Measurements from ENCODE around the gene FPGS. TPM values are rescaled to one million over a fixed set of nuclear protein-coding genes. Genes with fewer than 3 reads are reported as not detected.

FPGS gene
- total and polyA plus RNA-seq, 2 donors (not counting 1 experiment from before 2014, with no cell fraction given): 103 to 136 TPM

DNA sequence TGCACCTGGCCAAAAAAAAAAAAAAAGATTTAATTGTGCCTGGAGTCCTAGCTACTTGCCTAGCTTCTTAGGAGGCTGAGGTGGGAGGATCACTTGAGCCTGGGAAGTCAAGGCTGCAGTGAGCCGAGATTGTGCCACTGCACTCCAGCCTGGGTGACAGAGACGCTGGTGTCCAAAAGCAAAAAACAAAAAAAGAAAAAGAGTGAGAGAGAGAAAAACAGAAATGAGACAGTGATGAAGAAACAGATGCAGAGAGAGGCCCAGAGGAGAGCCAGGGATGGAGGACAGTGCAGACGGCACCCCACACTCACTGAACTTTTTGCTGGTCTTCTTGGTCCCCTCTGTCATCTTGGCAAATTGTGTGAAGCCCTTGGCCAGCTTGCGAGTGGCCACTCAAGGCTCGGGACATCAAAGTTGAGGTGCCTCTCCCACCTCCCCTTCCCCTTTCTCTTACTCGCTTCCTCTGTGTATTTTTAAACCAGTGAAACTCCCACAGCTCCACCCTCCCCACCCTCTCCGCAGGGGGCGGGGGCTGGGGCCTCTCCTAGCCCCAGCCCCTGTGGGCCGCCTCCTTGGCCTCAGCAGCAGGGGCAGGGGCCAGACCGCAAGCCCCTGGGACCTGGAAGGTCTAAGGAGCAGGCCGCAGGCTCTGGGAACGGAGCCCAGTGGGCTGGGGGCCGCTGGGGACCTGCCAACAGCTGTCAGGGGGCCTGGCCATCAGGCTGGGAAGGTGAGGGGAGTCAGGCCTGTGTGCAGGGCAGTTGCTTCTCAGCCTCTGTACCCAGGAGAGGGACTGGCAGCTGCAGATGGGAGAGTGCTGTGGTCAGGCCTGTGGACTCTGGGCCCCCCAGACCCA is 24.2 kb upstream of the FPGS start, which contains the start of gene SH2D3C:
Gene SH2D3C (minus strand): TSS at position 387 of the 856 bp plus-strand sequence. CDS start 39 bp downstream, at position 348.
- no peaks in the 10 kb centered on the region for H3K27me3 Mint-ChIP-seq
- H3K4me2 ChIP-seq (replicated peaks; ENCODE audit: low read depth, low read length, poor library complexity, severe bottlenecking): peak within 1 kb of the TSS; percentile 93
- peak within 1 kb of the TSS; percentile 64 to 97 (median 83) for H3K4me3 ChIP-seq (ENCODE audit: control extremely low read depth in 1 of 5, extremely low read depth in 1 of 5, insufficient read depth in 1 of 5, low read depth in 2 of 5, low read length in 4 of 5)
- H3K36me3 ChIP-seq (replicated peaks in 1 of 2; ENCODE audit: control extremely low read depth in 1 of 2, control insufficient read depth in 1 of 2, extremely low read depth in 1 of 2, insufficient read depth in 2 of 2, low read length in 1 of 2): peaks cover 0 to 15% of the 10 kb centered on the region in 2 experiments
- peak within 1 kb of the TSS; percentile 100 for H3K4me3 Mint-ChIP-seq
- peaks cover 63% of the 10 kb centered on the region for H3K4me1 Mint-ChIP-seq
- TF ChIP-seq, protein P1, sequence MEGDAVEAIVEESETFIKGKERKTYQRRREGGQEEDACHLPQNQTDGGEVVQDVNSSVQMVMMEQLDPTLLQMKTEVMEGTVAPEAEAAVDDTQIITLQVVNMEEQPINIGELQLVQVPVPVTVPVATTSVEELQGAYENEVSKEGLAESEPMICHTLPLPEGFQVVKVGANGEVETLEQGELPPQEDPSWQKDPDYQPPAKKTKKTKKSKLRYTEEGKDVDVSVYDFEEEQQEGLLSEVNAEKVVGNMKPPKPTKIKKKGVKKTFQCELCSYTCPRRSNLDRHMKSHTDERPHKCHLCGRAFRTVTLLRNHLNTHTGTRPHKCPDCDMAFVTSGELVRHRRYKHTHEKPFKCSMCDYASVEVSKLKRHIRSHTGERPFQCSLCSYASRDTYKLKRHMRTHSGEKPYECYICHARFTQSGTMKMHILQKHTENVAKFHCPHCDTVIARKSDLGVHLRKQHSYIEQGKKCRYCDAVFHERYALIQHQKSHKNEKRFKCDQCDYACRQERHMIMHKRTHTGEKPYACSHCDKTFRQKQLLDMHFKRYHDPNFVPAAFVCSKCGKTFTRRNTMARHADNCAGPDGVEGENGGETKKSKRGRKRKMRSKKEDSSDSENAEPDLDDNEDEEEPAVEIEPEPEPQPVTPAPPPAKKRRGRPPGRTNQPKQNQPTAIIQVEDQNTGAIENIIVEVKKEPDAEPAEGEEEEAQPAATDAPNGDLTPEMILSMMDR (IDR thresholded peaks at IDR 0.05): no peak
- TF ChIP-seq EZH2 (IDR thresholded peaks at IDR 0.05; ENCODE audit: borderline replicate concordance, insufficient read depth, low read depth, low read length, poor library complexity, severe bottlenecking): no peak
- H4K20me1 ChIP-seq (ENCODE audit: control insufficient read depth, insufficient read depth, low read length, poor library complexity, severe bottlenecking): peaks cover 39% of the 10 kb centered on the region
- POLR2A ChIA-PET: interaction anchor here (0.6 to 3.0 kb wide), 8 partner anchors 8 to 156 kb away, joined by 3 to 18 read pairs (median 6); partner anchors contain the start of gene TOR2A
- WGBS (ENCODE audit: insufficient coverage): 0% methylated on average over 13 of the region's 13 CpGs
- H3K27me3 ChIP-seq (replicated peaks in 1 of 4; ENCODE audit: control extremely low read depth in 1 of 4, control insufficient read depth in 3 of 4, insufficient read depth in 4 of 4, low read length in 3 of 4): no peaks in the 10 kb centered on the region
- peak within 1 kb of the TSS; percentile 68 for H2AFZ ChIP-seq (ENCODE audit: insufficient read depth, low read depth, low read length, poor library complexity, severe bottlenecking)
- H3K27ac Mint-ChIP-seq: peak within 1 kb of the TSS; percentile 97
- peak; percentile 77 for DNase-seq
- H3K9ac ChIP-seq (ENCODE audit: low read length): peak within 1 kb of the TSS; percentile 76
- no peaks in the 10 kb centered on the region for H3K9me3 ChIP-seq (ENCODE audit: control extremely low read depth in 1 of 3, control insufficient read depth in 2 of 3, insufficient read depth in 1 of 3, low read length in 2 of 3)
- H3K4me1 ChIP-seq (ENCODE audit: control insufficient read depth in 2 of 2, insufficient read depth in 2 of 2, low read length in 2 of 2): peaks cover 38 to 82% of the 10 kb centered on the region in 2 donors
- H3K9me3 Mint-ChIP-seq (ENCODE audit: insufficient read depth): no peaks in the 10 kb centered on the region
- CTCF ChIA-PET: interaction anchor here (0.7 to 3.4 kb wide), 14 partner anchors 8 to 256 kb away, joined by 3 to 24 read pairs (median 4); partner anchors contain the start of genes ST6GALNAC4 and TOR2A
- H3K27ac ChIP-seq (ENCODE audit: low read length in 2 of 2): peak within 1 kb of the TSS; percentile 89 to 97
- peaks cover 80% of the 10 kb centered on the region for H3K79me2 ChIP-seq (ENCODE audit: control insufficient read depth, insufficient read depth, low read length)
- intact Hi-C loops (cut with micrococcal nuclease): loop anchor here (1.0 to 10.0 kb wide), 4 partner anchors 7 to 346 kb away; partner anchors contain the start of genes PTGES2 and STXBP1
- peak; percentile 50 for ATAC-seq (ENCODE audit: low read depth)

Measured in B cell (primary cell).